Stimulated activated naive CD8-positive, alpha-beta T cell treated with anti-CD3 and anti-CD28 coated beads, Interleukin-15, Interleukin-2, amounts not matched to agents 100 U/mL and 50 U/mL, for 24 hours (primary cell): ENCODE measurements around the gene HLA-DPA1.
A peak's percentile ranks its signal among the peaks of the same experiment; 100 is the strongest.

Source experiments
- ATAC-seq: fragments of 150-1000 bp; cut with Tn5 transposase; one replicate; pipeline ENCODE4 v1.10.0; 2021
- DNase-seq: peaks from one replicate; pipeline ENCODE4 v3.0.0; 2021

Gene HLA-DPA1

DNA sequence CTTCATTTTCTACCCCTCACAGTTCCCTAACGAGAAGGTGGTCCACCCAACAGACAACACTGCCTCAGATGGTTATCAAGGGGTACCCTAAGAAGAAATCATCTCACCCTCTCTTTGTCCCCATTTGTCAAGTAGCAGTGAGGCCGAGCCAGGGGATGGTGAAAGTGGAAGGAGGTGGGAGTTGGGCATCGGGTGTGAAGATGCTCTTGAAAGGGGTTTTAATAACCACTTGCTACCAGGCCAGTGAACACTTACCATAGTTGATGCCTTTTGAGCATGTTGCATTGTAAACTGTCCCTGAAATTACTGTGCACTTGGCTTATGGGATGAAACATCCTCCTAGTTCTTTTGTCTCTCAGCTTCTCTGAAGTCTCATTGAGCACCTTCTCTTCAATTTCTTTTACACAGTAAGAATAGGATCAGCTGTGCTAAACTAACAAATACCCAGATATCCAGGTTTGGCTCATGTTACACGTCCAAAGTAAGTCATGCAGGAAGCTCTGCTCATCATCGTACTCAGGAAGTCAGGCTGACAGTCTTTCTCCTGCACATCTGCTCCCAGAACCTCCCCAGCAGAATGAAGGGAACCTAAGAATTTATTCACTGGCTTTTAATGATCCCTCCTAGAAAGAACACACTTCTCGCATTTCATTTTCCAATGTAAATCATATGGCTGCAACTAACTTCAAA, 15.6 kb upstream of the HLA-DPA1 start:
- no peak for DNase-seq

DNA sequence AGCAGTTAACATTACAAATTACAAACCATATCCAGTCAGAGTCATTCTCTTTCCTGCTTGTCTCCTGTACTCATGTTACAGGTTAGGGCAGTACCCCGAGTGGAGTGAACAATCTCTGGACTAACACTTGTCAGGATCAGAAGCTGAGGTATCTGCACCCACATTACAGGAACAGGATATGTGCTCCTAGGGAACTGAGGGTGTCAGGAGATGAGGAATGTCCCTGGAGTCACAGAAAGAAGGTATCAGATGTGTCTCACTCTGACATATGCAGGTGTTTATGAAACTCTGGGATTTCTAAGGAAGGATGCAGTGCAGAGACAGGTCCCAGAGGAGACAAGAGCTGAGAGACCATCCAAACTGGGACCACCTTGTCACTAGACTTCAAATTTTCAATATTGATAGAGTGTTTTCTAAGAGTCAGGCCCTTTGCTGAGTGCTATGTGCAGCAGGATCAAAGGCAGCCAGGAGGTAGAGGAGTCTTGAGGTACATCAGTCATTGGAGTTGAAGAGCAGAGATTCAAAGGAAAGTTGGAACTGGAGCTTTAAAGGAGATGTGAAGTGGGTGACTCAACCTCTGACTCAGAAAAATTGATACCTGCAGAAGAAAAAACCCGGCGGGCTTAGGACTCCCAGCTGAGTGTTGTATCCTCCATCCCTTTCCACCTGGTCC, 14.9 kb upstream of the HLA-DPA1 start:
- DNase-seq (no peak), ATAC-seq (no peak)

More for the DNA sequence above, 15.6 kb upstream of the HLA-DPA1 start:
- ATAC-seq = no peak

DNA sequence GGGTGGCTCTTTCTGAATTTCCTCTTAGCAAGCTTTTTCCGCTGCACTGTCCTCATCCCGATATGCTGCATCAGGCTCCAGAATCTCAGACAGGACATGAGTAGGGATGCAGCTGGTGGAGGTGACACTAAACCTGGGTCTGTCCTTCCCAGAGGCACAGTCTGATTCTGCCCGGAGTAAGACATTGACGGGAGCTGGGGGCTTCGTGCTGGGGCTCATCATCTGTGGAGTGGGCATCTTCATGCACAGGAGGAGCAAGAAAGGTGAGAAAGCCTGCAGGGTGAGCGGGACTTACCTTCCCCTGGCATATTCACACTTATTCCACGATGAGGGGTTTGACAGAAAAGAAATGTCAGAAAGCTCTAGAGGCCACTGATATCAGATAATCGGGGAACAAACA, 12.2 kb upstream of the HLA-DPA1 start:
- ATAC-seq = no peak

DNA sequence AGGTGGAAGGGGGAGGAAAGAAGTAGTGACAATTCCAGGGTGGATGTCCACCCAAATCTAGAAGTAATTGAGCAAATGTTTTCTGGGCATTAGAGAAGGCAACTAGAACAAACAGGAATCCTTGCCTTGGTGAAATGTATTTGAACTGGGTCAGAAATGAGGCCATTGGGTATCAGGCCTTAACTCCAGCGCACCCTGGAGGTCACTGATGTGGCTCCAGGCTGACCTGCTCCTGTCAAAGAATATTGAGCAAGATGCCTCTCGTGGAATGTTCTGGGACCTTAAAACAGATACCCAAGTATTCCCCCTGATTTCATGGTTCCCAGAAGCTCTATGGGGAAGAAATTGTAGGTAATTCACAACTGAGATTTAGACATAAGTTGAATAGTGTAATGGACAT, 9.3 kb upstream of the HLA-DPA1 start:
- DNase-seq (peak; percentile 32), ATAC-seq (no peak)

More for the DNA sequence above, 12.2 kb upstream of the HLA-DPA1 start:
- DNase-seq = no peak

DNA sequence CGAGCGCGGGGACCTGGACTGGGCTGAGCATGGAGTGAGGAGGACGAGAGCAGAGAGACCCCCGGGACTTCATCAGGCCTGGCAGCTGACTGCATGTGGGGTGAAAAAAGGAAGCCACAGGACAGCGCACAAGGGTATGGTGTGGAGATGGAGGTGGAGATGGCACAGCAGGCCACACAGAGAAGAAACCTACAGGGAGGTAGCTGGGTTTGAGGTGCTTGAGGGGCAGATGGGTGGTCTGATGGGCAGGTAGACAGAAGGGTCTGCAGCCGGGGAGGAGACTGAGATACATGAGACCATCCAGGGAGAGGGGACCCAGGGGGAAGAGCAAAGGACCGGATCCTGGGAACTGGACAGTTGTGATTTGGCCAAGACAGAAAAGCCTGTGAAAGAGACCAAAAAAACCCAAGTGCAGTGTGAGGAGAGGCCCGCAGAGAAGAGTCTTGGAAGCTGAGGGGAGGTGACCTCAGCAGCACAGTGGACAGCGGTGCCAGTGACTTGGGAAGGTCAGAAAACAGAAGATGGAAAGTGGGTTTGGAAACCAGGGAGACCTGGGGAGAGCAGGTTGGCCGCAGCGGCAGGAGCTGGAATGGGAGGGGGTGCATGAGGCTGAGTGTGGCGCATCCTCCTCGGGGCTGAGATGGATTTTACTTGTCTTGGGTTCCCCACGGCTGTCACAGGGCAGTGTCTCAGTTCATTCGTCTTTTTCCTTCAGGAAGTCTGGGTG, 7.8 kb upstream of the HLA-DPA1 start:
- DNase-seq = no peak
- no peak for ATAC-seq

DNA sequence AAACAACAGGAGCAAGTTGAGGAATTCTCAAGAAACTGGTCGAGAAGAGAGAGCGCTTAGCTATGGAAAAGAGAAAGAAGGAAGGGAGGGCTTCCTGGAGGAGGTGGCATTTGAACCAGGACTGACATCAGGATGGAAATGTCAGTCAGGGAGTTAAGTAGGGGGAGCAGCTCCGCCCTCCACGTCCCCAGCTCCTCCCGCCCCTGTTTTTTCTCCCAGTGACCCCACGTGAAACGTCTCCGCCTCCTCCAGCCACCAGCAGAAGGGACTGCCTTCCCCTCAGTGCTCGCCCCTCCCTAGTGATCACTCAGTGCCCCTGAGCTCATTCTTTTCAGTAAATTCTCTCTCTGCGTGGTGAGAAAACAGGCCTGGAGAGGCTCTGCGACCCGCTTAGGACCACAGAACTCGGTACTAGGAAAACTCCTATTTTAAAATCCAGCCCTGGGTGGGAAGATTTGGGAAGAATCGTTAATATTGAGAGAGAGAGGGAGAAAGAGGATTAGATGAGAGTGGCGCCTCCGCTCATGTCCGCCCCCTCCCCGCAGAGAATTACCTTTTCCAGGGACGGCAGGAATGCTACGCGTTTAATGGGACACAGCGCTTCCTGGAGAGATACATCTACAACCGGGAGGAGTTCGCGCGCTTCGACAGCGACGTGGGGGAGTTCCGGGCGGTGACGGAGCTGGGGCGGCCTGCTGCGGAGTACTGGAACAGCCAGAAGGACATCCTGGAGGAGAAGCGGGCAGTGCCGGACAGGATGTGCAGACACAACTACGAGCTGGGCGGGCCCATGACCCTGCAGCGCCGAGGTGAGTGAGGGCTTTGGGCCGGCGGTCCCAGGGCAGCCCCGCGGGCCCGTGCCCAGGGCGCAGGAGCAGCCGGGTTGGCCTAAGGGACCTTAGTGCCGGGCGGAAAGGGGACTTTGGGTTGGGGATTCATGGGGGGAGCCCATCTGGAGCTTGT, 7.0 kb upstream of the HLA-DPA1 start:
- ATAC-seq (no peak), DNase-seq (peak; percentile 18)

DNA sequence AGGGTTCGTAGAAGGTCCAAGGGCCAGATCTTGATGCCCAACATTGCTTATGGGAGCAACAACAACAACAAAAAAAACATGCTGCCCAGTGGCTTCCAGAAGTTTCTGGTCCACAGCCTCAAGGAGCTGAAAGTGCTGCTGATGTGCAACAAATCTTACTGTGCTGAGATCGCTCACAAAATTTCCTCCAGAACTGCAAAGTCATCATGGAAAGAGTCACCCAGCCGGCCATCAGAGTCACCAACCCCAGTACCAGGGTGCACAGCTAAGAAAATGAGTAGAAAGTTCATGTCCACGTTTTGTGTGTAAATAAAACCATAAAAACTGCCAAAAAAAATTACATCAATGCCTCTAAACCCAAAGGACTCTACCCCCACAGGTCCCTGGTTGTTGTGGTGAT, 6.1 kb upstream of the HLA-DPA1 start:
- DNase-seq = no peak
- ATAC-seq = no peak

DNA sequence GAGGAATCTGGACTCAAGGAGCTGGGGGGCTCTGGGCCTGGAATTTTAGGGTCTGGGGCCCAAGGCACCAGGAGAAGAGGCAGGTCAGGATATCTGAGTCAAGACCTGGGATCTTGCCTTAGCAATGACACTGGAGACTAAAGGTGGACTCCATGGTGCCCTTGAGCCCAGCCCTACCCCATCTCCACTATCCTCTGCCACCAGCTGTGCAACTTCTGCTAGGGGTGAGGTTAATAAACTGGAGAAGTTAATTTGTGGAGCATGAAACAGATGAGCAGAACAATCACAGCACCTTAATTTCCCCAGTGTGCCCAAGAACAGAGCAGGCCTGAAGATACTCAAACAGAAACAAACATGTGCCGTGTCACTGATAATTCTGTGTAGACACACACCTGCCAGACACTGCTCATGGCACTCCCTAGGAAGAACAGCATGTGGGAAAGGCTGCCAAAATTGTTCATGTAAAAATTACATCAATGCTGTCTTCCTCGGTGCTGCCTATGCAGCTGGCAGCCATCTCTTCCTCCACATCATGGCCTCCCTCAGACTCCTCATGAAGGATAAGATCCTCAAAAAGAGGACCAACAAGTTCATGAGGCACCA, 5.6 kb upstream of the HLA-DPA1 start:
- DNase-seq (no peak), ATAC-seq (no peak)

DNA sequence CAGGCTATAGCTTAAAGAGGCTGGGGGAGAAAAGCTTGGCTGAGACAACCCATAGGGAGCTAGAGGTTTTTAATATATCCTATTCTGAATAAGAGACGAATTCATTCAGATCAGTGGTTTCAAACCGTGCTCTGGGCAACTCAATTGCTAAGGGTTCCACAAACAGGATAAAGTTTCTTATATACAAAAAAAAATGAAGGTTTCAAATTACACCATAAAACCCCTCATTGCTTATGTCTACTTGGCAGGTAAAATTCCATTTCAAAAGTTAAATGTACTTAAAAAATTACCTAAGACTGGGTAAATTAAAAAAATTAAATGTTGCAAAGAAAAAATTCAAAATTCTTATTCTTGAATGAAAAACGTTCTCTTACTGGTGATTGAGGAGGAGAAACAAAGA, 5.0 kb upstream of the HLA-DPA1 start:
- DNase-seq = no peak
- no peak for ATAC-seq

DNA sequence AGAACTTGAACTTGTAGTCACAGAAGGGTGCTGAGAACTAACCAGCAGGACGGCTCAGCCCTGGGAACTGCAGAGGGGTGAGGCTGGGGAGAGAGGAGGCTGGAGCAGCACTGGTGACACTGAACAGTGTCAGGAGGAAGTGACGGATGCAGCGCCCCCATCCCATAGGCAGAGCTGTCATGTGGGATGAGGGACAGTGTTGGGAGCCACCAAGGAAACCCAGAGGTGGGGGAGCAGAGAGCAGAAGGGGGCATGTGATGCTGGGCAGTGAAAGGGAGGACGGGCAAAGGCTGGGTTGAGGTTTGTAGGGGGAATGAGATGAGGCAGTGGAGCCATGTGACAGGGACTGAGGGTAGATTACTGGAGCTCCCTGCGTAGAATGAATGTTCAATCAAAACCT, 4.5 kb upstream of the HLA-DPA1 start:
- no peak for ATAC-seq

DNA sequence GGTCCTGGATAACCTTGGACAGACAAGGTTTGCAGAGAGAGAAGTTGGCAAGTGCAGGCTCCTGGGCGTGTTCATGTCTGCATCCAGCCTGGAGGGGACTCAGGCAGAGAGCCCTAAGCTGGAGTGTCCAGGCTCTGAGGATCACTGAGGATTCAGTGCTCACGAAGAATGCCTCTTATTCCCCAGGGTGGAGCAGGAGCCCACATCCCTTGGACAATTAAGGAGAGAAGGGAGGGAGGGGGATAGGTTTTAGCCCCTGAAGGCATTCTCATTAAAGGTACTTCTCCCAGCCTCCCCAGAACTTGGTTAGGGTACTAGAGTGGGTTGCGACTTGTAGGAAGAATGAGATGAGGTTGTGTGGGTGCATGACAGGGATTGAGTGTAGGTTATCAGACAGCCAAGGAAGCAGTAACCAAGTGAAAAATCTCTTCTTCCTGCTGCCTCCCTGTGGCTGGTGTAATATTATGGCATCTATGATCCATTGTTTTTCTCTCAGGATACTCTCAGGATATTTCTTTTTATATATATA, 3.0 kb upstream of the HLA-DPA1 start:
- no peak for DNase-seq
- no peak for ATAC-seq

More for the DNA sequence above, 4.5 kb upstream of the HLA-DPA1 start:
- DNase-seq = no peak

DNA sequence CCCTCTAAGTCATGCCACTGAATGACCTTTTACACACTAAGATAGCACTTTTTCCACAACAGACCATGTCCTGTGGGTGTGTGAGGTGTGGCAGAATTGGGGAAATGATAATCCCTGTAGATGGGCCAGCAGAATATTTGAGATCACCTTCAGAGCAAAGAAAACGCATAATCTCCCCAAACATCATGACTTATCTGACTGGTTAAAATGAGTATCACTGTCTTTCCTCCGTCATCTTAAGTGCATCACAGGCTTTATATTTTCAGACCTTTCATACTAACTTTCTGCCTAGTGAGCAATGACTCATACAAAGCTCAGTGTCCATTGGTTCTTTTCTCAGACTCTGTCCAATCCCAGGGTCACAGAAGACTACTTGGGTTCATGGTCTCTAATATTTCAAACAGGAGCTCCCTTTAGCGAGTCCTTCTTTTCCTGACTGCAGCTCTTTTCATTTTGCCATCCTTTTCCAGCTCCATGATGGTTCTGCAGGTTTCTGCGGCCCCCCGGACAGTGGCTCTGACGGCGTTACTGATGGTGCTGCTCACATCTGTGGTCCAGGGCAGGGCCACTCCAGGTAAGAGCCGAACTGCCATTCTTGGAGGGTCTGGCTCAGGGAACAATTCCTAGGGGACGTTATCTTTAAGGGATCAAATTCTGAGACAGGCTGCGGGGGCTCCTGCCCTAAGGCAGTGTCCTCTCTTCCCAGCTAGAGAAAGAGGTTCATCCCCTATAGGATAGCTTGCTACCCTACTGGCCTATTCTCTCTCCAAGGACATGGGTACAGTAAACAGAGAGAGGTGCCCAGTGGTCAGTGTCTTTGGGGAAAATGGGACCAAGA, 2.3 kb upstream of the HLA-DPA1 start, which contains the start of gene HLA-DPB1:
TSS of gene HLA-DPB1 (plus strand) at position 423 of the 838 bp plus-strand sequence. CDS start at position 475, 52 bp downstream.
- ATAC-seq = peak; percentile 87
- DNase-seq = no peak

DNA sequence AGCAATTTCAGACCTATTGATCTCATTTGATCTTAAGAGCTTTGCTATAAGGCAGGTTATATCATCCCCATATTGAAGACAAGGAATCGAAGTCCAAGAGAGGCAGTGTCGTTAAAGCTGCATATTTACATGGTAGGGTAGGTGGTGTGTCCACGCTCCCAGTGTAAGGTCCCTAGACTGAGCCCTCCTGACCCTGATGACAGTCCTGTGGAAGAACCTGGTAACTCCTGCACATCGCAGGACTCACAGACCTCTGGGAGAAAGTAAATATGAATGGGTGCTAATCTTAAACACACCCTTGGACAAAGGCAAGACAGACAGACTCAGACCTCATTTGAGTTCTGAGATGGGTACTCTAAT, 1.7 kb upstream of the HLA-DPA1 start:
- ATAC-seq (no peak), DNase-seq (no peak)

DNA sequence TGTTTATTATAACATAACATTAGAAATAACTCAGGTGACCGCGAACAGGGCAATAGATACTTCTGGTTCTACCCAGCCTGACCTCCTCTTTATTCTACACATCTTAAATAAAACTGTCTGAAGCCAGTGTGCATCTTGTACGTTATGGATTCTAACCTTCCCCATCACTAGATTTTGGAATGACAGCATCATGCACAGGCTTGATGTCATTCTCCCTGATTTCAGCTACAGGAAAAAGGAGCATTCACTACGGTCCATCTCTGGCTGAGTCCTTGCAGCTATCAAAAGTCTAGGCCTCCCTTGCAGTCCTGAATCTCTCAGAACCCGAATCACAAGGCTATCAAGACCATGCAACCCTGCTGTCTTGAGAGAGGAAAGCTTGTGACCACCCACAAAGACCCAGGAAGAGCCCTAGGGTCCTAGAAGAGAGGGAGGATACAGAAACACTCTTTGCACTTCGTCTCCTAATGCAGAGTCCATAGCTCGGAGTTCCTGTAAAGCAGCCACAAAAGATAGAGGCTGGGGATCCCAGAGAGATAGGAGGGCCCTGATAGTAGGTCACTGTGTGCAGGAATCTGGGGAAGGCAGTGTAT, 845 bp downstream of the HLA-DPA1 start:
- no peak for DNase-seq
- no peak for ATAC-seq

DNA sequence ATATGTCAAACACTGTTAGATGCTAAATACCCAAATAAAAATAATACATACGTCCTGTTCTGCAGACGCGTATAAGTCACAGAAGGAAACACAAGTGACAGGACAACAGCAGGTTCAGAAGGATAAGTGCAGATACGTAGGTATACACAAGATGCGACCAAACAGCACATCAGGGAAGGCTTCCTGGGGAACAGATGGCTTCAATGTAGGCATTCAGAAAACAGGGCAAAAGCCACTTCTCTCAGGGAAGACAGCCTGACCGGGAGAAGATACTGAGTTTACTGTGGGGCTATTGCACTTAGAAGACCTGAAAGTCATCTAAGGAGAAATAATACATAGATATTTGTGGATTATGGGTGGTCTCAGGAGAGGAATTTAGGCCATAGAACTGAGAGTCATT, 1.9 kb downstream of the HLA-DPA1 start:
- ATAC-seq (no peak), DNase-seq (no peak)

DNA sequence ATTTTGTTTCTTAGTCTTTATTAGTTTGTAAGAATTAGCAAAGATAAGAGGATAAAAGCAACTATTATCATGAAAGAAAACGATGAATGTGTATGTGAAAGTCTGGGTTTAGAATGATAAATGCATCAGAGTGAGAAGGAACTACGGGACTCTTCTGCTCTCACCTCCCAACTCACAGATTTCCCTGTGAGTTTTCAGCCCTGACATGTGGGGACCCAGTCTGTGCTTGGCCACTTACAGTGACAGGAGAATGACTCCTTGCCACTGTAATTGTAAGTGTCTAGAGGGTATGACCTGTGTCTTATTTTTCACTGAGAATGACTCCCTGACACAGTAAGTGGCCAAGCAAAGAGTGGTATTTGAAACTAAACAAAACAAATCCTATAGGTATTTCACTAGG, 2.5 kb downstream of the HLA-DPA1 start:
- DNase-seq = no peak

DNA sequence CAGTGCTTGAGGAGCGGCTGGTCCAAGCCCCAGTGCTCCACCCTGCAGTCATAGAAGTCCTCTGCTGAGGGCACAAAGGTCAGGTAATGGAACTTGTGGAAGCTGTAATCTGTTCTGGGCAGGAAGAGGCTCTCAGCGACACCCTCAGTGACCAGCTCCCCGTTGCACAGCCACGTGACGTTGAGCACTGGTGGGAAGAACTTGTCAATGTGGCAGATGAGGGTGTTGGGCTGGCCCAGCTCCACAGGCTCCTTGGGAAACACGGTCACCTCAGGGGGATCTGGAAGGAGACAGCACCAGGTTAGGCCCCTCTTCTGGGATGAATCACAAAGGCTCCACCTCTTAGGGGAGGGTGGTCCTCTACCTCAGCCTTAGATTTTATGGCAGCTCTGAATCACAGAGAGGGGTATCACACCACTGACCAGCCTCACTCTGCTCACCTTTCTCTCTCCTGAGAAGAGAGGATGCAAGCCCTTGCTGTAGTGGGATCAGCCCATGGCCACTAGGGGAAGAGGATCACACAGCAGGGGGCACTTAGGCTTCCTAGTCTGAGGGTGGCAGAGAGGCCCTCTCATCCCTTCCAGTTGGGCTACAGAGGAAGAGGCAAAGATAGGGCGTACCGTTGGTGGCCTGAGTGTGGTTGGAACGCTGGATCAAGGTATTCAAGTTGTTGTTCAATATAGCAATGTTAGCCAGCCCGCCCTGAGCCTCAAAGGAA, 4.3 kb downstream of the HLA-DPA1 start:
- ATAC-seq (no peak), DNase-seq (no peak)

More for the DNA sequence above, 2.5 kb downstream of the HLA-DPA1 start:
- no peak for ATAC-seq

DNA sequence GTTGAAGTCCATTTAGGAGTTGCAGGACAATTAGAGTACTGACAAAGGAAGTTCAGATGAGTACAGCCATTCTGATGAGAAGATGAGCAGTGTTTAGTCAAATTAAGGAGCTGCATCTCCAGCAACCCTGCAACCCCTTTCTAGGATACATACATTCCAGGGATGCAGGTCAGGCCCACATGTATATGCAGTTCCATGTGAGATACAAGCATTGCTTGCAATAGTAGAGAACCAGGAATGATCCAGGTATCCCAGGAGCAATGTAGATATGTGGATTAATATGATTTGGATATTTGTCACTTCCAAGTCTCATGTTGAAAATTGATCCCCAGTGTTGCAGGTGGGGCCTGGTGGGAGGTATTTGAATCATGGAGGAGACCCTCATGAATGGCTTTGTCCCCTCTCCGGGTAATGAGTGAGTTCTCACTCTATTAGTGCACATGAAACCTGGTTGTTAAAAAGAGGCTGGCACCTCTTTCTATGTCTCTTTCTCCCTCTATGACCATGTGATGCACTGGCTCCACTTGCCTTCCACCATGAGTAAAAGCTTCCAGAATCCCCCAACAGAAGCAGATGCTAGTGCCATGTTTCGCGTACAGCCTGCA, 6.4 kb downstream of the HLA-DPA1 start:
- ATAC-seq = no peak

DNA sequence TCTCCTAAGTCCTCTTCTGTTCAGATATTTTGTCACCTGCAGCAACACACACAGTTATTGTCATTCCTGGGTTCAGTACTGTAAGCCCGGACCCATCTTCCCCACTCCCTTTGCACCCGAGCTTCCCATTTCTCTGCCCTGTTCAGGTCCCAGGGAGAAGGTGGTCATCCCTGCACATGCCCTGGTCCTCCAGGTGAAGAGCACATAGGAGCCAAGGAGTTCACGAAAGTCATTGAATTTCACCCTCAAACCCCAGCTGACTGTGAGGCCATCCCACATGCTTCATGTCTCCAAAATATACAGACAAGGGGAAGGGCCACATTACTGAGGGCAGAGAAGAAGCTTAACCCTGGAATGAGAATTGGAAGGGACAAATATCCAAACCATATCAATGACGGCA, 8.1 kb downstream of the HLA-DPA1 start:
- ATAC-seq (no peak), DNase-seq (no peak)

More for the DNA sequence above, 6.4 kb downstream of the HLA-DPA1 start:
- DNase-seq = no peak
